ENCODE data around the gene ZC3H6. TPM values are rescaled to one million over a fixed set of nuclear protein-coding genes. Genes with fewer than 3 reads are reported as not detected.

The ZC3H6 gene
- total RNA-seq, 1 experiment from 2014 or later: 5.3 TPM

DNA sequence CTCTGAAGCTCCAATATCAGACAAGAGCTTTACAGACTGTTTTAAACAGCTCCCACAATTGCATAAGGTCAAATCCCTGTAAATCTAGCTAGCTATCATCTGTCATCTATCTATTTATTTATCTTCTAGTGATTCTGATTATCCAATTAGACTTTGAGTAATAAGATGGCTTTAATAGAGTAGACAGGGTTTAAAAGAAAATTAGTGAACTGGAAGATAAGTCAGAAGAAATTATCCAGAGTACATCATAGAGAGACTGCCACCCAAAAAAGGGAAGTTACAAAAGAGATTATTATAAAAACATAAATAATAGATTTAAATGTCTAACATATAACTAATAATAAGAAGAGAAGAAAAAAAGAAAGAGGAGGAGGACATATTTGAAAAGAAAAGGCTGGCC, 12.5 kb upstream of the ZC3H6 start:
- POLR2A ChIA-PET: no interaction called here
- CTCF ChIA-PET: no interaction called here
- Histone ChIP-seq H3K4me1 (ENCODE audit: control insufficient read depth, insufficient read depth, low read length) (peaks cover 6% of the 10 kb centered on the region; the same call in 1 of the 2 replicates), H3K27ac (ENCODE audit: low read length) (no peak overlapping the region), H3K27me3 (ENCODE audit: control insufficient read depth, insufficient read depth, low read length) (no peaks in the 10 kb centered on the region), H3K4me3 (ENCODE audit: low read depth in 2 of 2, low read length in 2 of 2) (no peak overlapping the region), H3K36me3 (ENCODE audit: control insufficient read depth, insufficient read depth, low read length) (no peaks in the 10 kb centered on the region), H3K9me3 (ENCODE audit: control insufficient read depth, insufficient read depth, low read depth, low read length) (no peaks in the 10 kb centered on the region)
- in situ Hi-C loops (cut with HindIII; ENCODE audit: low pct_unique_long_range_greater_than_20kb, low sequenced_read_pairs): no loop called here
- TF ChIP-seq, protein P1, sequence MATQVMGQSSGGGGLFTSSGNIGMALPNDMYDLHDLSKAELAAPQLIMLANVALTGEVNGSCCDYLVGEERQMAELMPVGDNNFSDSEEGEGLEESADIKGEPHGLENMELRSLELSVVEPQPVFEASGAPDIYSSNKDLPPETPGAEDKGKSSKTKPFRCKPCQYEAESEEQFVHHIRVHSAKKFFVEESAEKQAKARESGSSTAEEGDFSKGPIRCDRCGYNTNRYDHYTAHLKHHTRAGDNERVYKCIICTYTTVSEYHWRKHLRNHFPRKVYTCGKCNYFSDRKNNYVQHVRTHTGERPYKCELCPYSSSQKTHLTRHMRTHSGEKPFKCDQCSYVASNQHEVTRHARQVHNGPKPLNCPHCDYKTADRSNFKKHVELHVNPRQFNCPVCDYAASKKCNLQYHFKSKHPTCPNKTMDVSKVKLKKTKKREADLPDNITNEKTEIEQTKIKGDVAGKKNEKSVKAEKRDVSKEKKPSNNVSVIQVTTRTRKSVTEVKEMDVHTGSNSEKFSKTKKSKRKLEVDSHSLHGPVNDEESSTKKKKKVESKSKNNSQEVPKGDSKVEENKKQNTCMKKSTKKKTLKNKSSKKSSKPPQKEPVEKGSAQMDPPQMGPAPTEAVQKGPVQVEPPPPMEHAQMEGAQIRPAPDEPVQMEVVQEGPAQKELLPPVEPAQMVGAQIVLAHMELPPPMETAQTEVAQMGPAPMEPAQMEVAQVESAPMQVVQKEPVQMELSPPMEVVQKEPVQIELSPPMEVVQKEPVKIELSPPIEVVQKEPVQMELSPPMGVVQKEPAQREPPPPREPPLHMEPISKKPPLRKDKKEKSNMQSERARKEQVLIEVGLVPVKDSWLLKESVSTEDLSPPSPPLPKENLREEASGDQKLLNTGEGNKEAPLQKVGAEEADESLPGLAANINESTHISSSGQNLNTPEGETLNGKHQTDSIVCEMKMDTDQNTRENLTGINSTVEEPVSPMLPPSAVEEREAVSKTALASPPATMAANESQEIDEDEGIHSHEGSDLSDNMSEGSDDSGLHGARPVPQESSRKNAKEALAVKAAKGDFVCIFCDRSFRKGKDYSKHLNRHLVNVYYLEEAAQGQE (IDR thresholded peaks at IDR 0.05; ENCODE audit: insufficient read depth in 1 of 2, low read depth in 2 of 2, low read length in 1 of 2): no peak
- TF ChIP-seq SIN3A (IDR thresholded peaks at IDR 0.05; ENCODE audit: borderline replicate concordance, insufficient read depth, low read depth, low read length) (no peak), POLR2AphosphoS5 (IDR thresholded peaks at IDR 0.05; ENCODE audit: low read depth, low read length) (no peak), TCF7L2 (IDR thresholded peaks at IDR 0.05; ENCODE audit: low read depth, low read length) (no peak)
- TF ChIP-seq, protein P2, sequence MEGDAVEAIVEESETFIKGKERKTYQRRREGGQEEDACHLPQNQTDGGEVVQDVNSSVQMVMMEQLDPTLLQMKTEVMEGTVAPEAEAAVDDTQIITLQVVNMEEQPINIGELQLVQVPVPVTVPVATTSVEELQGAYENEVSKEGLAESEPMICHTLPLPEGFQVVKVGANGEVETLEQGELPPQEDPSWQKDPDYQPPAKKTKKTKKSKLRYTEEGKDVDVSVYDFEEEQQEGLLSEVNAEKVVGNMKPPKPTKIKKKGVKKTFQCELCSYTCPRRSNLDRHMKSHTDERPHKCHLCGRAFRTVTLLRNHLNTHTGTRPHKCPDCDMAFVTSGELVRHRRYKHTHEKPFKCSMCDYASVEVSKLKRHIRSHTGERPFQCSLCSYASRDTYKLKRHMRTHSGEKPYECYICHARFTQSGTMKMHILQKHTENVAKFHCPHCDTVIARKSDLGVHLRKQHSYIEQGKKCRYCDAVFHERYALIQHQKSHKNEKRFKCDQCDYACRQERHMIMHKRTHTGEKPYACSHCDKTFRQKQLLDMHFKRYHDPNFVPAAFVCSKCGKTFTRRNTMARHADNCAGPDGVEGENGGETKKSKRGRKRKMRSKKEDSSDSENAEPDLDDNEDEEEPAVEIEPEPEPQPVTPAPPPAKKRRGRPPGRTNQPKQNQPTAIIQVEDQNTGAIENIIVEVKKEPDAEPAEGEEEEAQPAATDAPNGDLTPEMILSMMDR (IDR thresholded peaks at IDR 0.05): no peak
- no TSS peak for BruUV-seq (replicated peaks)
- no peak for ATAC-seq
- intact Hi-C loops (cut with micrococcal nuclease; ENCODE audit: unreplicated experiment): no loop called here
- DNase-seq (ENCODE audit: low read depth, low spot score): no peak

DNA sequence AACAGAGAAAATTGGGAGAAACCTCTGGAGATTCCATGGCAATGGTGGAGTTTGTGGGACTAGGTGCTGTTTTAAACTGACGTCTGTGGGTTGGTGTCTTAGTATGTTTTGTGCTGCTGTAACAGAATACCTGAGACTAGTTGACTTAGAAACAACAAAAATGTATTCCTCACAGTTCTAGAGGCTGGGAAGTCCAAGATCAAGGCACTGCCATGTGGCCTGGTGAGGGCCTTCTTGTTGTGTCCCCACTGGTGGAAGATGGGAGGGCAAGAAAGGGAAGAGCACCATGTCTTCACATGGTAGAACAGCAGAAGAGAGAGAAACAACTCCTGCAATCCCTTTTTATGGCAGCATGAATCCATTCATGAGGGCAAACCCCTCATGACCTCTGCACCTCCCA, 6.8 kb upstream of the ZC3H6 start:
- in situ Hi-C loops (cut with HindIII; ENCODE audit: low pct_unique_long_range_greater_than_20kb, low sequenced_read_pairs): no loop called here
- Histone ChIP-seq H3K27me3 (ENCODE audit: control insufficient read depth, insufficient read depth, low read length) (no peaks in the 10 kb centered on the region), H3K9me3 (ENCODE audit: control insufficient read depth, insufficient read depth, low read depth, low read length) (no peaks in the 10 kb centered on the region), H3K4me1 (ENCODE audit: control insufficient read depth, insufficient read depth, low read length) (no peaks in the 10 kb centered on the region), H3K36me3 (ENCODE audit: control insufficient read depth, insufficient read depth, low read length) (no peaks in the 10 kb centered on the region), H3K4me3 (ENCODE audit: low read depth in 2 of 2, low read length in 2 of 2) (no peak overlapping the region), H3K27ac (ENCODE audit: low read length) (no peak overlapping the region)
- no TSS peak for BruUV-seq (replicated peaks)
- ATAC-seq: no peak
- DNase-seq (ENCODE audit: low read depth, low spot score): no peak
- TF ChIP-seq SIN3A (IDR thresholded peaks at IDR 0.05; ENCODE audit: borderline replicate concordance, insufficient read depth, low read depth, low read length): no peak
- CTCF ChIA-PET: no interaction called here
- intact Hi-C loops (cut with micrococcal nuclease; ENCODE audit: unreplicated experiment): no loop called here
- POLR2A ChIA-PET: interaction anchor here (0.5 kb wide), 1 partner anchor 48 kb away, joined by 3 read pairs; no protein-coding TSS in a partner anchor

DNA sequence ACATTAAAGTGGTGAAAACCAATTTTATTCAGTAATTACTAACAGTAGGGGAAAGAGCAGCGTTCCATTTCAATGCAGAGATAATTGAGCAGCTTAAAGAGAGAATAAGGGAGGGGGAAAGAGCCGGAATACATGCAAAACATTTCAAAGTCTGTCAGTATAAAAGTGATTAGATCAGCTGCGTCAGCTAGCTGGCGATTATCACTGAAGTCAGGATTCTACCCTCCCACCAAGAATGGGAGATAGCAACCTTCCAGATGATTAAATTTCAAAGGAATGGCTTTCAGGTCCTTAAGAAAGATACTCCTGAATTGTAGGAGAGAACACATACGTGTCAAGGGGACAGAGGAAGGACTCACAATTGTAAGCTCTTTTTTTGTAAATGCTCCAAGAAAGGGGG, 2.7 kb upstream of the ZC3H6 start:
- intact Hi-C loops (cut with micrococcal nuclease; ENCODE audit: unreplicated experiment): no loop called here
- ATAC-seq: no peak
- CTCF ChIA-PET: no interaction called here

More for the DNA sequence above, 2.7 kb upstream of the ZC3H6 start:
- H3K36me3 ChIP-seq (ENCODE audit: control insufficient read depth, insufficient read depth, low read length): no peaks in the 10 kb centered on the region
- no TSS peak for BruUV-seq (replicated peaks)
- DNase-seq (ENCODE audit: low read depth, low spot score): no peak
- no peaks in the 10 kb centered on the region for H3K9me3 ChIP-seq (ENCODE audit: control insufficient read depth, insufficient read depth, low read depth, low read length)
- TF ChIP-seq SIN3A (IDR thresholded peaks at IDR 0.05; ENCODE audit: borderline replicate concordance, insufficient read depth, low read depth, low read length) (no peak), TCF7L2 (IDR thresholded peaks at IDR 0.05; ENCODE audit: low read depth, low read length) (no peak), POLR2AphosphoS5 (IDR thresholded peaks at IDR 0.05; ENCODE audit: low read depth, low read length) (no peak)
- TF ChIP-seq, protein P2 (IDR thresholded peaks at IDR 0.05): no peak
- TF ChIP-seq, protein P1 (IDR thresholded peaks at IDR 0.05; ENCODE audit: insufficient read depth in 1 of 2, low read depth in 2 of 2, low read length in 1 of 2): no peak
- no peaks in the 10 kb centered on the region for H3K27me3 ChIP-seq (ENCODE audit: control insufficient read depth, insufficient read depth, low read length)
- H3K4me1 ChIP-seq (ENCODE audit: control insufficient read depth, insufficient read depth, low read length): peaks cover 6% of the 10 kb centered on the region; the same call in 1 of the 2 replicates
- POLR2A ChIA-PET: no interaction called here
- no peak overlapping the region for H3K4me3 ChIP-seq (ENCODE audit: low read depth in 2 of 2, low read length in 2 of 2)
- in situ Hi-C loops (cut with HindIII; ENCODE audit: low pct_unique_long_range_greater_than_20kb, low sequenced_read_pairs): no loop called here
- H3K27ac ChIP-seq (ENCODE audit: low read length): no peak overlapping the region

All from Panc1 (cell line).